DOHH2 (cell line): ENCODE measurements around the gene FRYL.

Experiments
- EZH2phosphoT487 ChIP-seq: fragments of 200-600 bp; sonication (generic); IDR thresholded peaks from 2 replicates; pipeline ENCODE4 v1.6.1; 2017; ENCODE audit warnings: borderline replicate concordance, mild to moderate bottlenecking, antibody characterized with exemption, low read length, moderate library complexity, mixed read lengths
- TF ChIP-seq, protein P1 (sequence below): fragments of 200-600 bp; sonication (generic); IDR thresholded peaks from one replicate; pipeline ENCODE4 v1.5.1; 2014; ENCODE audit warnings: antibody characterized with exemption, mild to moderate bottlenecking, low read depth, low read length; ENCODE audit not compliant: poor library complexity, severe bottlenecking

DNA sequence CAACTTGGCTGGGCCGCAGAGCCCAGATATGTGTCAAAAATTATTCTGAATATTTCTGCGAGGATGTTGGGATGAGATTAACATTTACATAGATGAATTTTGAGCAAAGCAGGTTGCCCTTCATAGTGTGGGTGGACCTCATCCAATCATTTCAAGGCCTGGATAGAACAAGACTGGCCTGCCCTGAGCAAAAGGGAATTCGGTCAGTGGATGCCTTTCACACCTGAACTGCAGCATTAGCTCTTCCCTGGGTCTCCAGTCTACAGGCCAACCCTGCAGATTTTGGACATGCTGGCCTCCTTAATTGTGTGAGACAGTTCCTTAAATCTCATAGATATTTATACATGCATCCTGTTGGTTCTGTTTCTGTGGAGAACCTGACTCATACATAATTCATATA is 329.3 kb downstream of the FRYL start:
- TF ChIP-seq, protein P1, sequence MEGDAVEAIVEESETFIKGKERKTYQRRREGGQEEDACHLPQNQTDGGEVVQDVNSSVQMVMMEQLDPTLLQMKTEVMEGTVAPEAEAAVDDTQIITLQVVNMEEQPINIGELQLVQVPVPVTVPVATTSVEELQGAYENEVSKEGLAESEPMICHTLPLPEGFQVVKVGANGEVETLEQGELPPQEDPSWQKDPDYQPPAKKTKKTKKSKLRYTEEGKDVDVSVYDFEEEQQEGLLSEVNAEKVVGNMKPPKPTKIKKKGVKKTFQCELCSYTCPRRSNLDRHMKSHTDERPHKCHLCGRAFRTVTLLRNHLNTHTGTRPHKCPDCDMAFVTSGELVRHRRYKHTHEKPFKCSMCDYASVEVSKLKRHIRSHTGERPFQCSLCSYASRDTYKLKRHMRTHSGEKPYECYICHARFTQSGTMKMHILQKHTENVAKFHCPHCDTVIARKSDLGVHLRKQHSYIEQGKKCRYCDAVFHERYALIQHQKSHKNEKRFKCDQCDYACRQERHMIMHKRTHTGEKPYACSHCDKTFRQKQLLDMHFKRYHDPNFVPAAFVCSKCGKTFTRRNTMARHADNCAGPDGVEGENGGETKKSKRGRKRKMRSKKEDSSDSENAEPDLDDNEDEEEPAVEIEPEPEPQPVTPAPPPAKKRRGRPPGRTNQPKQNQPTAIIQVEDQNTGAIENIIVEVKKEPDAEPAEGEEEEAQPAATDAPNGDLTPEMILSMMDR: no peak
- TF ChIP-seq EZH2phosphoT487: no peak
